GM19395 (cell line): ENCODE data around the gene PLAC1.

Source experiments
- ATAC-seq: cut with Tn5 transposase; IDR thresholded peaks from one replicate; pipeline ENCODE4 v1.9.1; 2021; ENCODE audit warnings: mild to moderate bottlenecking, moderate library complexity; ENCODE audit not compliant: unreplicated experiment

The PLAC1 gene

GRCh38 chrX:134632355-134632754 is 25.9 kb downstream of the PLAC1 start:
- ATAC-seq: no peak

- no peak for ATAC-seq
Measured at GRCh38 chrX:134631426-134632346, 26.6 kb downstream of the PLAC1 start.

- ATAC-seq: no peak
Measured at GRCh38 chrX:134628663-134629062, 29.6 kb downstream of the PLAC1 start.

GRCh38 chrX:134626434-134626833 is 31.8 kb downstream of the PLAC1 start:
- no peak for ATAC-seq

- no peak for ATAC-seq
Measured at GRCh38 chrX:134625315-134625718, 33.0 kb downstream of the PLAC1 start.

- ATAC-seq: no peak
Measured at GRCh38 chrX:134624046-134624430, 34.2 kb downstream of the PLAC1 start.

GRCh38 chrX:134623293-134624045 is 34.8 kb downstream of the PLAC1 start:
- no peak for ATAC-seq

- ATAC-seq: no peak
Measured at GRCh38 chrX:134622813-134623185, 35.5 kb downstream of the PLAC1 start.

- ATAC-seq: peak; percentile 97
Measured at GRCh38 chrX:134622056-134622812, 36.0 kb downstream of the PLAC1 start.

GRCh38 chrX:134619838-134620237 is 38.4 kb downstream of the PLAC1 start:
- no peak for ATAC-seq

- no peak for ATAC-seq
Measured at GRCh38 chrX:134613396-134613795, 44.9 kb downstream of the PLAC1 start.

- no peak for ATAC-seq
Measured at GRCh38 chrX:134608153-134608552, 50.1 kb downstream of the PLAC1 start.

- no peak for ATAC-seq
Measured at GRCh38 chrX:134607523-134607922, 50.7 kb downstream of the PLAC1 start.

- ATAC-seq: no peak
Measured at GRCh38 chrX:134604701-134605311, 53.5 kb downstream of the PLAC1 start.

GRCh38 chrX:134603806-134604700 is 54.2 kb downstream of the PLAC1 start:
- ATAC-seq: no peak

- ATAC-seq: no peak
Measured at GRCh38 chrX:134602410-134602809, 55.9 kb downstream of the PLAC1 start.

- no peak for ATAC-seq
Measured at GRCh38 chrX:134601240-134601765, 57.0 kb downstream of the PLAC1 start.

- ATAC-seq: no peak
Measured at GRCh38 chrX:134600714-134601113, 57.6 kb downstream of the PLAC1 start.

- ATAC-seq: no peak
Measured at GRCh38 chrX:134599184-134599914, 58.9 kb downstream of the PLAC1 start.
